Measurements from ENCODE around the gene LIPE.

LIPE gene

GRCh38 chr19:42378225-42379215 is 48.7 kb downstream of the LIPE start:
- DNase-seq, result no peak

- DNase-seq, result no peak
Observed at GRCh38 chr19:42376177-42376555, 51.0 kb downstream of the LIPE start.

- DNase-seq, result no peak
Observed at GRCh38 chr19:42375415-42376176, 51.6 kb downstream of the LIPE start.

GRCh38 chr19:42374826-42375376 is 52.3 kb downstream of the LIPE start:
- no peak for DNase-seq

- no peak for DNase-seq
Observed at GRCh38 chr19:42370626-42371175, 56.5 kb downstream of the LIPE start.

- no peak for DNase-seq
Observed at GRCh38 chr19:42370068-42370520, 57.1 kb downstream of the LIPE start.

- DNase-seq, result no peak
Observed at GRCh38 chr19:42369433-42370067, 57.6 kb downstream of the LIPE start.

- no peak for DNase-seq
Observed at GRCh38 chr19:42368765-42369164, 58.4 kb downstream of the LIPE start.

GRCh38 chr19:42368360-42368759 is 58.8 kb downstream of the LIPE start:
- no peak for DNase-seq

- no peak for DNase-seq
Observed at GRCh38 chr19:42367929-42368328, 59.3 kb downstream of the LIPE start.

GRCh38 chr19:42366673-42367072 is 60.5 kb downstream of the LIPE start:
- DNase-seq, result no peak

GRCh38 chr19:42363614-42364346 is 63.4 kb downstream of the LIPE start:
- no peak for DNase-seq

GRCh38 chr19:42362891-42363440 is 64.2 kb downstream of the LIPE start:
- no peak for DNase-seq

GRCh38 chr19:42362342-42362741 is 64.8 kb downstream of the LIPE start:
- DNase-seq, result no peak

GRCh38 chr19:42361545-42361910 is 65.7 kb downstream of the LIPE start:
- DNase-seq, result no peak

- DNase-seq, result no peak
Observed at GRCh38 chr19:42360787-42361544, 66.2 kb downstream of the LIPE start.

- no peak for DNase-seq
Observed at GRCh38 chr19:42357290-42357689, 69.9 kb downstream of the LIPE start.

- no peak for DNase-seq
Observed at GRCh38 chr19:42356686-42357085, 70.5 kb downstream of the LIPE start.

GRCh38 chr19:42355896-42356295 is 71.3 kb downstream of the LIPE start:
- DNase-seq, result no peak

GRCh38 chr19:42353341-42354015 is 73.7 kb downstream of the LIPE start:
- peak; percentile 34 for DNase-seq
